Amniotic epithelial cell (primary cell): Measurements from ENCODE around the gene SNX8.
A peak's percentile ranks its signal among the peaks of the same experiment; 100 is the strongest.

Experiments
- DNase-seq: peaks from one replicate; pipeline ENCODE4 v3.0.0-alpha.2; 2010; ENCODE audit warnings: low read depth

The SNX8 gene

GRCh38 chr7:2220954-2221353 is 93.3 kb downstream of the SNX8 start:
- DNase-seq, result no peak

GRCh38 chr7:2220506-2220905 is 93.7 kb downstream of the SNX8 start:
- DNase-seq, result no peak

GRCh38 chr7:2220030-2220429 is 94.2 kb downstream of the SNX8 start:
- no peak for DNase-seq

- DNase-seq, result no peak
These were observed 94.6 kb downstream of the SNX8 start for GRCh38 chr7:2219606-2220005.

- no peak for DNase-seq
These were observed 95.1 kb downstream of the SNX8 start for GRCh38 chr7:2219136-2219535.

- DNase-seq, result no peak
These were observed 95.8 kb downstream of the SNX8 start for GRCh38 chr7:2218444-2218785.

- peak; percentile 30 for DNase-seq
These were observed 96.4 kb downstream of the SNX8 start for GRCh38 chr7:2217716-2218443.

- DNase-seq, result no peak
These were observed 97.0 kb downstream of the SNX8 start for GRCh38 chr7:2217206-2217605.

GRCh38 chr7:2215851-2216250 is 98.4 kb downstream of the SNX8 start:
- no peak for DNase-seq

GRCh38 chr7:2214636-2215035 is 99.6 kb downstream of the SNX8 start:
- DNase-seq, result no peak

- no peak for DNase-seq
These were observed 100.6 kb downstream of the SNX8 start for GRCh38 chr7:2213551-2214215.

- DNase-seq, result no peak
These were observed 101.3 kb downstream of the SNX8 start for GRCh38 chr7:2212906-2213305.

GRCh38 chr7:2211926-2212325 is 102.3 kb downstream of the SNX8 start:
- no peak for DNase-seq

- no peak for DNase-seq
These were observed 102.9 kb downstream of the SNX8 start for GRCh38 chr7:2211259-2211880.

- no peak for DNase-seq
These were observed 103.5 kb downstream of the SNX8 start for GRCh38 chr7:2210551-2211258.

- no peak for DNase-seq
These were observed 104.3 kb downstream of the SNX8 start for GRCh38 chr7:2209961-2210323.

GRCh38 chr7:2209146-2209960 is 104.9 kb downstream of the SNX8 start:
- DNase-seq, result peak; percentile 59

GRCh38 chr7:2208712-2209111 is 105.5 kb downstream of the SNX8 start:
- DNase-seq, result no peak

GRCh38 chr7:2205036-2205780 is 109.0 kb downstream of the SNX8 start:
- peak; percentile 11 for DNase-seq

GRCh38 chr7:2204446-2204845 is 109.8 kb downstream of the SNX8 start:
- no peak for DNase-seq

GRCh38 chr7:2203766-2204300 is 110.4 kb downstream of the SNX8 start:
- DNase-seq, result peak; percentile 43
